Neural cell (in vitro differentiated cells): ENCODE results near the gene OAS1.

ENCODE experiments used
- EP300 ChIP-seq: fragments of 450-650 bp; conservative IDR thresholded peaks from 2 replicates; pipeline ENCODE4 v1.6.1; 2014; ENCODE audit warnings: antibody characterized with exemption, mild to moderate bottlenecking, moderate library complexity; ENCODE audit not compliant: poor library complexity, severe bottlenecking
- EZH2 ChIP-seq: fragments of 200-600, 300-800 bp; shearing (Covaris generic), sonication (generic); IDR thresholded peaks from 2 replicates; pipeline ENCODE4 v1.6.1; 2014; ENCODE audit warnings: antibody characterized with exemption, low read length, borderline replicate concordance, mild to moderate bottlenecking; ENCODE audit not compliant: insufficient read depth, poor library complexity, severe bottlenecking
- RAD21 ChIP-seq: fragments of 450-650 bp; conservative IDR thresholded peaks from 2 replicates; pipeline ENCODE4 v1.6.1; 2014; ENCODE audit warnings: antibody characterized with exemption, mild to moderate bottlenecking, moderate library complexity
- REST ChIP-seq: IDR thresholded peaks from 2 replicates; pipeline ENCODE4 v1.6.1; 2012; ENCODE audit warnings: borderline replicate concordance
- SMC3 ChIP-seq: fragments of 450-650 bp; conservative IDR thresholded peaks from 2 replicates; pipeline ENCODE4 v1.6.1; 2014; ENCODE audit warnings: antibody characterized with exemption, mild to moderate bottlenecking, moderate library complexity; ENCODE audit not compliant: poor library complexity
- TF ChIP-seq, protein P1 (sequence below): fragments of 450-650 bp; IDR thresholded peaks from 2 replicates; pipeline ENCODE4 v1.5.1; 2014; ENCODE audit warnings: antibody characterized with exemption, mild to moderate bottlenecking, moderate library complexity; ENCODE audit not compliant: poor library complexity, severe bottlenecking

DNA sequence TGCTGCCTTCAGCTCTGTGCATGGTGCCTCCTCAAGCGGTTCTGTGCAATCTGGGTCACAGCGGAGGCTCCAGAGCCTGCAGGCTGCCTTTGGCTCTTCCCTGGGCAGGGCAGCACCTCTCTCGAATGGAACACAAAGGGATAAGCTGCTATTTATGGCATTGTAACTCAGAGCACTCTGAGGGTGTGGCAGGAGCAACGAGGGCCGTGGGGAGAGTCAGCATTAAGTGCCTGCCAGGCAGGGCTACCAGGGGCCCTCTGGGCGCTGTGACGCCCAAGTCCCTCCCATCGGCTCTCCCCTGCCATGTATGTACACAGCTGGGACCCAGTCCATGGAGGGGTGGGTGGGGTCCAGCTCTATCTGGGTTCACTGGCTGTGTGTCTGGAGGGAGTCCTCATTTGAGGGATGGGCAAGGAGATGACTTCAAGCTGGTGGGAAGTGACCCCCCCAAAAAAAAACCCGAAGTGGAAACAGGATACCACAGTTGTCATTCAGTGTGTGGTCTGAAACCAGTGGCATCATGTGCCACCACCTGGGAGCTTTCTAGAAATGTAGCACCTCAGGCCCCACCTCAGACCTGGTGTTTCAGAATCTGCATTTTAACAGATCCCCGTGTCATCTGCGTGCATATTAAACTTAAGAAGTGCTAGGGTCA, 44.0 kb upstream of the OAS1 start:
- TF ChIP-seq, protein P1, sequence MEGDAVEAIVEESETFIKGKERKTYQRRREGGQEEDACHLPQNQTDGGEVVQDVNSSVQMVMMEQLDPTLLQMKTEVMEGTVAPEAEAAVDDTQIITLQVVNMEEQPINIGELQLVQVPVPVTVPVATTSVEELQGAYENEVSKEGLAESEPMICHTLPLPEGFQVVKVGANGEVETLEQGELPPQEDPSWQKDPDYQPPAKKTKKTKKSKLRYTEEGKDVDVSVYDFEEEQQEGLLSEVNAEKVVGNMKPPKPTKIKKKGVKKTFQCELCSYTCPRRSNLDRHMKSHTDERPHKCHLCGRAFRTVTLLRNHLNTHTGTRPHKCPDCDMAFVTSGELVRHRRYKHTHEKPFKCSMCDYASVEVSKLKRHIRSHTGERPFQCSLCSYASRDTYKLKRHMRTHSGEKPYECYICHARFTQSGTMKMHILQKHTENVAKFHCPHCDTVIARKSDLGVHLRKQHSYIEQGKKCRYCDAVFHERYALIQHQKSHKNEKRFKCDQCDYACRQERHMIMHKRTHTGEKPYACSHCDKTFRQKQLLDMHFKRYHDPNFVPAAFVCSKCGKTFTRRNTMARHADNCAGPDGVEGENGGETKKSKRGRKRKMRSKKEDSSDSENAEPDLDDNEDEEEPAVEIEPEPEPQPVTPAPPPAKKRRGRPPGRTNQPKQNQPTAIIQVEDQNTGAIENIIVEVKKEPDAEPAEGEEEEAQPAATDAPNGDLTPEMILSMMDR = no peak
- TF ChIP-seq REST (no peak), EZH2 (no peak), EP300 (no peak), SMC3 (no peak), RAD21 (no peak)
